RWPE2 (cell line): Measurements from ENCODE around the gene LGALSL.

ENCODE experiments used
- ATAC-seq: fragments of 200-7000 bp; cut with Tn5 transposase; 3 replicates; pipeline ENCODE4 v1.9.1; 2021; ENCODE audit warnings: low read depth
- DNase-seq: peaks from one replicate; pipeline ENCODE4 v3.0.0-alpha.2; 2020; ENCODE audit warnings: low spot score
- H3K27ac ChIP-seq: fragments of 450-650 bp; 2 replicates; pipeline ENCODE4 v1.5.1; 2017; ENCODE audit warnings: mild to moderate bottlenecking; ENCODE audit not compliant: poor library complexity, severe bottlenecking
- H3K27me3 ChIP-seq: fragments of 250-450 bp; sonication (Bioruptor Pico); 2 replicates; pipeline ENCODE4 v1.5.1; 2021; ENCODE audit warnings: mild to moderate bottlenecking, moderate library complexity; ENCODE audit not compliant: insufficient read depth, poor library complexity, severe bottlenecking
- H3K36me3 ChIP-seq: fragments of 250-450 bp; sonication (Bioruptor Pico); 2 replicates; pipeline ENCODE4 v1.5.1; 2020; ENCODE audit warnings: low read depth, mild to moderate bottlenecking, moderate library complexity
- H3K4me1 ChIP-seq: fragments of 250-450 bp; sonication (Bioruptor Pico); 2 replicates; pipeline ENCODE4 v1.5.1; 2021; ENCODE audit warnings: mild to moderate bottlenecking, moderate library complexity; ENCODE audit not compliant: insufficient read depth, poor library complexity, severe bottlenecking
- H3K4me3 ChIP-seq: fragments of 250-450 bp; sonication (Bioruptor Pico); 2 replicates; pipeline ENCODE4 v1.5.1; 2021; ENCODE audit warnings: mild to moderate bottlenecking, moderate library complexity; ENCODE audit not compliant: severe bottlenecking
- H3K9me3 ChIP-seq: fragments of 250-450 bp; sonication (Bioruptor Pico); 2 replicates; pipeline ENCODE4 v1.5.1; 2021; ENCODE audit warnings: mild to moderate bottlenecking, moderate library complexity; ENCODE audit not compliant: severe bottlenecking
- TF ChIP-seq, protein P1 (sequence below): fragments of 450-650 bp; IDR thresholded peaks from one replicate; pipeline ENCODE4 v1.5.1; 2017; ENCODE audit warnings: mild to moderate bottlenecking, moderate library complexity; ENCODE audit not compliant: poor library complexity, severe bottlenecking

The LGALSL gene

DNA sequence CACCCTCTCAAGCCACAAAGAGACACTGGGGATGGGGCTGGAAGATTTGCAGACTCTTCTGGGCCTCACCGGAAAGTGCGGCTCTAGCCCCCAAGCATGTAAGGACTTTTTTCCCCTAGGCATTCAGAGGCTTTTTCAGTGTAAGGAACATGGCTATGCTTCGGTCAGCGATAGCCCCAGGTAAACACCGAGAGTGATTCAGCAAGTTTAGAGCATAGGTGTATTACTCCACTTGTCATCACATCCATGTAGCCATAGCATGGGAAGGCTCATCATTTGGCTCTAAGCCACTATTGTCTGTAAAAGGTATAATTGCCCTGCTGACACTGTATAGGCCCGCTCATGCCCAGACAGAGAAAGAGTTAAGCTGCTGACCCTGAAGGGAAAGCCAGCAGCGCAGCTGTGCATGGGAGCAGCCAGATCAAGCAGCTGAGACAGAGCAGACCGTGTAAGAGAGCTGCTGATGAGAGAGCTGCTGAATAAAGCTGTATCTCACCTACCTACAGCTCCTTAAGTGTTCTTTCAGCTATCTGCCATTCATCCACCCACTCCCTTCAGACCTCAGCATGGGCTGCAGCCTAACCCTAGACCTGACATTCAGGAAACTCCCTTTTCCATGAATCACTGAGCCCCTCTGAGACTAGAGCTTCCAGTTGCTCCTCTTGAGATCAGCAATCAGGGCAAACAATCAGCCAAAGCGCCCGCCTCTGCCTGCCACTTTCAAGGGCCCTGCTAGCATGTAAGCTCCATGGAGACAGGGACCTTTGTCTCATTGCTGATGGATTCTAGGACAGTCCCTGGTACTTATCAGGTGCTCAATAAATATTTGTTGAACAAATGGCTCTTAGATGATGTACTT is 25.5 kb downstream of the LGALSL start:
- ATAC-seq (no peak), DNase-seq (no peak)
- Histone ChIP-seq H3K4me1 (peaks cover 3% of the 10 kb centered on the region), H3K27ac (no peak overlapping the region), H3K9me3 (no peaks in the 10 kb centered on the region), H3K36me3 (no peaks in the 10 kb centered on the region), H3K4me3 (no peak overlapping the region), H3K27me3 (no peaks in the 10 kb centered on the region)
- TF ChIP-seq, protein P1, sequence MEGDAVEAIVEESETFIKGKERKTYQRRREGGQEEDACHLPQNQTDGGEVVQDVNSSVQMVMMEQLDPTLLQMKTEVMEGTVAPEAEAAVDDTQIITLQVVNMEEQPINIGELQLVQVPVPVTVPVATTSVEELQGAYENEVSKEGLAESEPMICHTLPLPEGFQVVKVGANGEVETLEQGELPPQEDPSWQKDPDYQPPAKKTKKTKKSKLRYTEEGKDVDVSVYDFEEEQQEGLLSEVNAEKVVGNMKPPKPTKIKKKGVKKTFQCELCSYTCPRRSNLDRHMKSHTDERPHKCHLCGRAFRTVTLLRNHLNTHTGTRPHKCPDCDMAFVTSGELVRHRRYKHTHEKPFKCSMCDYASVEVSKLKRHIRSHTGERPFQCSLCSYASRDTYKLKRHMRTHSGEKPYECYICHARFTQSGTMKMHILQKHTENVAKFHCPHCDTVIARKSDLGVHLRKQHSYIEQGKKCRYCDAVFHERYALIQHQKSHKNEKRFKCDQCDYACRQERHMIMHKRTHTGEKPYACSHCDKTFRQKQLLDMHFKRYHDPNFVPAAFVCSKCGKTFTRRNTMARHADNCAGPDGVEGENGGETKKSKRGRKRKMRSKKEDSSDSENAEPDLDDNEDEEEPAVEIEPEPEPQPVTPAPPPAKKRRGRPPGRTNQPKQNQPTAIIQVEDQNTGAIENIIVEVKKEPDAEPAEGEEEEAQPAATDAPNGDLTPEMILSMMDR = no peak

DNA sequence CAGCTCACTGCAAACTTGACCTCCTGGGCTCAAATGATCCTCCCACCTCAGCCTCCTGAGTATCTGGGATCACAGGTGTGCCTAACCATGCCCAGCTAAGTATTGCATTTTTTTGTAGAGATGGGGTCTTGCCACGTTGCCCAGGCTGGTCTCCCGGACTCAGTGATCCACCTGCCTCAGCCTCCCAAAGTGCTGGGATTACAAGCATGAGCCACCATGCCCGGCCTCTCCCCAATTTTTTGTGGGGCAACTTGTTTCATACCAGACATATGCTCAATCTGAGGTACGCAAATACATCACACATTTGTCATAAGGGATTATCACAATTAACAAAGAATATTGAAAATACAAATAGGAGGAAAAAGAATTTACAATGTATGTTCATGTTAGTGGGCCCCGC is 27.7 kb downstream of the LGALSL start:
- Histone ChIP-seq H3K9me3 (no peaks in the 10 kb centered on the region), H3K27me3 (no peaks in the 10 kb centered on the region), H3K4me1 (peaks cover 10% of the 10 kb centered on the region), H3K27ac (no peak overlapping the region), H3K4me3 (no peak overlapping the region), H3K36me3 (no peaks in the 10 kb centered on the region)
- TF ChIP-seq, protein P1 = no peak
- no peak for DNase-seq
- no peak for ATAC-seq

DNA sequence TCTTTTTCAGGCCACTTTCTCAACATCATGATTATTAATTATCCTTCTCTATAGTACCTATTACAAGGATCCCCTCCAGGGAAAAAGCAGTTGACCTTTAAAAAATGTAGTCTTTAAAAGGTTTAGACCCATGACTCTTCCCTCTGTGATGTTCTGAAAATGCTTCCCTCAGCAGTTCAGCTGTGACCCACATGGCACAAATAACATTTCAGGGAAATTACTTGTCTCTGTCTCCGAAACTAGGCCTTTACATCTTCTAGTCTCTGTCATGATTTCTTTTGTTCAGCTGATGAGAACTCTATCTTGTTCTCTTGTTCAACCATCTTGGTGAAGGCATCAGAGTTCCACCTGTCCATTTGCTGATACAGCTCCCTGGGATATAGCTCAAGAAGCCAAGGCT is 28.3 kb downstream of the LGALSL start:
- ATAC-seq = no peak
- Histone ChIP-seq H3K27ac (no peak overlapping the region), H3K27me3 (no peaks in the 10 kb centered on the region), H3K4me1 (peaks cover 10% of the 10 kb centered on the region), H3K36me3 (no peaks in the 10 kb centered on the region), H3K4me3 (no peak overlapping the region), H3K9me3 (no peaks in the 10 kb centered on the region)
- no peak for DNase-seq
- TF ChIP-seq, protein P1 = no peak

DNA sequence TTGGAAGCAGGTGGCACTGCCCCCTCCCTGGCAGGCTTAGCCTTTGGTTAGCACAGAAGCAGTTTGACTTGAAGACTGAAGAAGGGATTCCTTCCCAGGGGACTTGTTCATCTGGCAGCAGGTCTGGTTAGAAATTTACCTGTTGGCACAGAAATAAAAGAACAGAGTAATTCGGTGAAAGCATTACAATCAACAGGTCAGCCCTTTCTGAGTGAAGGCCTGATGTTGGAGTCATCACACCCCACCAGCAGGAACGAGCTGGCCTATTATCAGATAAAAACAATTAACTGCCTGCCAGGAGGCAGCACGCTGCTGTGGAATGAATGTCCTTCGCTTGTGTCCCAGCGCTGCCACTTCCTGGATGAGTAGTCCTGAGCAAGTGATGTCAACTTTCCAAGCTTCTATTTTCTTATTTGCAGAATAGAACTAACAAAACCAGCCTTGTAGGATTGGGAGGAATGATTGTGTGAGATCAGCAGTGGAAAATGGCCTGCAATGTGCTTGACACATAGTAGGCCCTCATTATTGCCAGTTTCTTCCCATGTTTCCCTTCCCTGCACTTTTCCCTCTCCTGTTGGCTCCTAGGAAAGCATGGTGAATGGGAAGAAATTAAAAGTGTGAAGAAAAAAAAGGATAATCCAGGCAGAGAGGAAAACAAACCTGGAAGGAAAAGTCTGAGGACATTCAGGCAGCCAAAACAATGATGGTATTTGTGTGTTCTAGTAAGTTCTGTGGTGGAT is 29.0 kb downstream of the LGALSL start:
- TF ChIP-seq, protein P1 = no peak
- H3K4me3 ChIP-seq = no peak overlapping the region
- ATAC-seq (peak; percentile 35; the same call in 1 of the 3 replicates), DNase-seq (no peak)
- no peak overlapping the region for H3K27ac ChIP-seq
- peaks cover 10% of the 10 kb centered on the region for H3K4me1 ChIP-seq
- no peaks in the 10 kb centered on the region for H3K9me3 ChIP-seq
- H3K27me3 ChIP-seq = no peaks in the 10 kb centered on the region
- H3K36me3 ChIP-seq = no peaks in the 10 kb centered on the region

DNA sequence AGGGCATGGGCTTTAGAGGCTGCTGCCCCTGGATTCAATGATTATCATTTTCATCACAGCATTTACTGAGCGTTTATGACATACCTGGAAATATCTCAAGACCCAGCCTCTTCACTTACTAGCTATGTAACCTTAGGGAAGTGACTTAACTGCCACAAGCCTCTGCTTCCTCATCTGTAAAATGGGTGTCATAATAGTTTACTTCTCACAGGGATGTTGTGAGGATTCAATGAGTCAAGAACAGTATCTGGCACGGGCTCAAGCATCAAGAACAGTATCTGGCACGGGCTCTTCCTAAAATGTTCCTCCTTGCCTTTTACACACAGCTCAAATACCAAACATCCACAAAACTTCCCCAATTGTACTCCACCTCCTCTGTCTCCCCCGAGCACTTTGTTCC is 31.4 kb downstream of the LGALSL start:
- TF ChIP-seq, protein P1 = no peak
- Histone ChIP-seq H3K4me1 (peaks cover 6% of the 10 kb centered on the region), H3K27ac (no peak overlapping the region), H3K9me3 (no peaks in the 10 kb centered on the region), H3K27me3 (no peaks in the 10 kb centered on the region), H3K4me3 (no peak overlapping the region), H3K36me3 (no peaks in the 10 kb centered on the region)
- ATAC-seq (no peak), DNase-seq (no peak)
